HG03558 (cell line): ENCODE measurements around the gene TADA2B.

ENCODE experiments used
- ATAC-seq: cut with Tn5 transposase; IDR thresholded peaks from one replicate; pipeline ENCODE4 v1.9.1; 2021; ENCODE audit warnings: moderate number of reproducible peaks; ENCODE audit not compliant: unreplicated experiment; ENCODE audit errors: extremely low read depth

TADA2B gene

DNA sequence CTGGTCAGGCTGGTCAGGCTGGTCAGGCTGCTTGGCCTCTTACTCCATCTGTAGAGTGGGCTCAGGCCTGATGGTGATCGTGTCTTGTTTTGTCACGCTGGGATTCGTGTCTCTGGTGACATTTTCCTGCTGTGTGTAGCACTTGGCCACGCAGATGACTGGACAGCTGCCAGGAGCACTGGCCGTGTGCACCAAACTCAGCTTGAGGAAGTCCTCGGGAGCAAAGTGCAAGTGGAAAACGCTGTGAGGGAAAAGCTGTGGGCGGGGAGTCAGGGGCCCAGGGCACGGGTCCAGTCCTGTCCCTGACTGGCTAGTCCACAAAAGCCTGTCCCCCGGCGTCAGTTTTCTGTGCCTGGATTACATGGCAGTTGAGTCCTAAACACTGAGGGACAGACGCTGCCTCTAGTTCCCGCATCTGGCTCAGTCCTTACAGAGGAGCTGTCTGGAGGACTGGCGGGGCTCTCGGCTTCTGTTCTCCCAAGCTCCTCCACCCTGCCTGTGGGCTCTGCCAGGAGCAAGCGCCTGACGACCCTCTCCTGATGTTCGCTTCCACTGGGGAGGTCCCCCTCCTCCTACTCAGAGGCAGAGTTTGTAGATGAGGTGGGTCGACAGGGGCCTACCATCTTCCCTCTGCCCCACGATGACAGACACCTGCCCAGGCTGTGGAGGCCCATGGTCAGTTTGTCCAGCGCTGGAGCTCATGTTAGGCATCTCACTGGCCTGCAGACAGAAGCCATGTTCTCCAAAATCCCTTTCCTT lies 60.6 kb downstream of the TADA2B start:
- ATAC-seq, result no peak

DNA sequence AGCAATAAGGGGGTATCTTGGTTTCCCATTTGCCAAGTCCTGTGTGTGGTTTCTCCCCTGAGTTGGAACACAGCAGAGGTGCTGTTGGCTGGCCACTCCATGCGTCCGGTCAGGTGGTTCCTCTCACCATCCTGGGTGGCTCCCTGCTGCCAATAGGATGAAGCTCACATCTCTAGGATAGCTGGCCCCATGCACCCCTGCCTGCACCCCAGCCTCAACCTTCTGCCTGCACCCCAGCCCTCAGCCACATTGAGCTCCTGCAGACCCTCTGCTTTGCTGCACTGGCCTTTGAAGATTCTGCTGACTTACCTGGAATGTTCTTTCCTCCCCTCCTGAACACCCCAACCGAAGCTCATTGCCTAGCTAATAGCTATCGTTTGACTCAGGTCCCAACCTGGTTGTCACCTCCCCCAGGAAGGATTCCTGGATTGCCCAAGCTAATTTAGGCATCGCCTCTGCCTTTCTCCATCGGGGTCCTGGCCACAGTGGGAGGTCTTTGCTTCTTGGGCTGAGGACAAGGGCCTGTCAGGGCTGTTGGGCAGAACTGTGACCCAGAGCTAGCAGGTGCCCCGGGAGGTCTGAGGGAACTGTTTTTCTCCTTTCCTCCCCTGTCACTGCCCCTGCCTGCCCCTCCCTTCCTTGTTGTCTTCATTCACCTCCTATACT lies 61.3 kb downstream of the TADA2B start:
- ATAC-seq, result no peak

DNA sequence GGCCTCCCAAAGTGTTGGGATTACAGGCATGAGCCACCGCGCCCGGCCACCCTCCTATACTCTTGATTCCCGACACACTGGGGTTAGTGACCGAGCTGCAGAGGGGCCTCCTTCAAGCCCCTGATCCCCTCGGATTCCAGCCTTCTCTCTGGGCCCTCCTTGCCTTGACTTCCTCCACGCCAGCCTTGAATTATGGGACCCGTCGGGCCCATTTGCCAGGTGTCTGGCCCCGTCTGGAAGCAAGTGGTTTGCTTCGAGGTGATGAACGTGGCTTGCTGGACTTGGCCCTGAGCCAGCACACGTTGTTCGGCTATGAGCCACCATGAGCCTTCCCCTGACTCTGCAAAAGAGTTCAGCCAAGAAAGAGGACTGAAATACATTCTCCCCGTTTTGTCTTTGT lies 62.1 kb downstream of the TADA2B start:
- no peak for ATAC-seq

DNA sequence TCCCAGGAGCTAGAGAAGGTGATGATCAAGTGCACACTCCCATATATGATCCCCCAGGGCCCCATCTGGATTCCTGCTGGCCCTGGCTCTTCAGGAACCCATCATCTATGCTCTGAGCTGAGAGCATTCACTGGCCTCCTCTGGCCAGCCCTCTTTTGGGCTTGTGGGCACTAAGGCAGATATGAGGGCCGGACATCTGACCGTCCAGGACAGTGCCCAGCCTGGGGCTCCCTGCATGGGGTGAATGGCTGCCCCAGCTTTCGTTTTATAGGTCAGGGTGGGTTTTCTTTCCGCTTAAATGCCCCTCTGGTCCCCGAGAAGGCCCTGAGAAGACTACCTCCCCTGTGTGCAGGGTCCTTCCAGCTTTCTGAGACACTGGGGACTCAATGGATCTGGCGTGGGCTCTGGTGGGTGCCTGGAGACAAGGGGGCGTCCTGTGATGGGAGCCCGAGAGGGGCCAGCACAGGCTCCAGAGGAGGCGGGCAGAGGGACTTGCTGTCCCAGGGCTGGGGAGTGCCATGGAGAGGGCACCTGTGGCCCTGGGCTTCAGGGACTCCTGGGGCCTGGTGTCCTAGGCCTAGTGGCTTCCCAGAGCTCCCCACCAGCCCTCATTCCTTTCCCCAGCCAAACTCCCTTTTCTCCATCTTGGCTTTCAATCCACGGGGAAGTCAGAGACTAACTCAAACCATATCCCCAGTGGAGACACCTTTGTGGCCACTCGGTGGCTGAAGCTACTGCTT lies 64.2 kb downstream of the TADA2B start:
- no peak for ATAC-seq
